DND-41 (cell line): ENCODE results near the gene DCUN1D1.

Source experiments
- EZH2 ChIP-seq: IDR thresholded peaks from 3 replicates; pipeline ENCODE4 v1.6.1; 2012; ENCODE audit warnings: borderline replicate concordance, low read depth, mild to moderate bottlenecking, moderate library complexity, low read length, inconsistent platforms; ENCODE audit not compliant: severe bottlenecking
- TF ChIP-seq, protein P1 (sequence below): IDR thresholded peaks from 2 replicates; pipeline ENCODE4 v1.5.1; 2012; ENCODE audit warnings: borderline replicate concordance, low read length, moderate library complexity, mild to moderate bottlenecking; ENCODE audit not compliant: poor library complexity, severe bottlenecking; ENCODE audit errors: extremely low read depth

GRCh38 chr3:182935803-182936202, 44.5 kb downstream of the DCUN1D1 start:
- TF ChIP-seq, protein P1, sequence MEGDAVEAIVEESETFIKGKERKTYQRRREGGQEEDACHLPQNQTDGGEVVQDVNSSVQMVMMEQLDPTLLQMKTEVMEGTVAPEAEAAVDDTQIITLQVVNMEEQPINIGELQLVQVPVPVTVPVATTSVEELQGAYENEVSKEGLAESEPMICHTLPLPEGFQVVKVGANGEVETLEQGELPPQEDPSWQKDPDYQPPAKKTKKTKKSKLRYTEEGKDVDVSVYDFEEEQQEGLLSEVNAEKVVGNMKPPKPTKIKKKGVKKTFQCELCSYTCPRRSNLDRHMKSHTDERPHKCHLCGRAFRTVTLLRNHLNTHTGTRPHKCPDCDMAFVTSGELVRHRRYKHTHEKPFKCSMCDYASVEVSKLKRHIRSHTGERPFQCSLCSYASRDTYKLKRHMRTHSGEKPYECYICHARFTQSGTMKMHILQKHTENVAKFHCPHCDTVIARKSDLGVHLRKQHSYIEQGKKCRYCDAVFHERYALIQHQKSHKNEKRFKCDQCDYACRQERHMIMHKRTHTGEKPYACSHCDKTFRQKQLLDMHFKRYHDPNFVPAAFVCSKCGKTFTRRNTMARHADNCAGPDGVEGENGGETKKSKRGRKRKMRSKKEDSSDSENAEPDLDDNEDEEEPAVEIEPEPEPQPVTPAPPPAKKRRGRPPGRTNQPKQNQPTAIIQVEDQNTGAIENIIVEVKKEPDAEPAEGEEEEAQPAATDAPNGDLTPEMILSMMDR = no peak
- no peak for TF ChIP-seq EZH2
